Stomach (tissue), 4 donors: ENCODE measurements around the gene FAM107B.

Experiments
- POLR2A ChIP-seq, 4 donors: fragments of 450-650 bp; IDR thresholded peaks; one replicate each; pipeline ENCODE4 v1.6.1; 2016; ENCODE audit warnings: antibody characterized with exemption in 4 of 4, control low read depth in 2 of 4, mild to moderate bottlenecking in 1 of 4, moderate library complexity in 1 of 4
- POLR2AphosphoS5 ChIP-seq, 3 donors: sonication (generic); formaldehyde crosslinking; IDR thresholded peaks; one replicate each; pipeline ENCODE4 v1.6.1; 2016; ENCODE audit warnings: antibody characterized with exemption in 3 of 3
- TF ChIP-seq, protein P1 (sequence below), 7 experiments: fragments of 450-650 bp in 4 of 7; fragments of 200-600 bp in 3 of 7; sonication (generic) in 3 of 7; IDR thresholded peaks; one replicate each; pipeline ENCODE4 v1.5.1; 2016 to 2019; ENCODE audit warnings: antibody characterized with exemption in 7 of 7, control low read depth in 2 of 7, mild to moderate bottlenecking in 1 of 7

DNA sequence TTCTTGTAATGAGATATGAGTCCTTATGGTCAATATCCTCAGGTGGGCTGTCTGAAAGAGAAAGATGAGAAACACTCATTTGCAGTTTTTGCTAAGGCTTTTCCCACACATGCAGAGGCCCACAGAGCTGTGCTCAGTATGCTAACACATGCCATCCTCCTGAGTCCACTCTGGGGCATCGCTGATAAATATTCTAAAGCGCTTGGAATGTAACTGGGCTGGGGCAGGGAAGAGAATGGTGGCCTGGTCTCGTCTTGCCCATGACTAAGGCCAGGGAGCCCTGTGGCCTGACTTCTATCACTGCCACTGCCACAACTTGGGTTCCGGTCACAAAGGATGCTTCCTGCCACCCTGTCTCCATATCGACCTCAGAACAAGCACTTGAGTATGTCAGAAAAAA lies 244.2 kb downstream of the FAM107B start:
- TF ChIP-seq, protein P1, sequence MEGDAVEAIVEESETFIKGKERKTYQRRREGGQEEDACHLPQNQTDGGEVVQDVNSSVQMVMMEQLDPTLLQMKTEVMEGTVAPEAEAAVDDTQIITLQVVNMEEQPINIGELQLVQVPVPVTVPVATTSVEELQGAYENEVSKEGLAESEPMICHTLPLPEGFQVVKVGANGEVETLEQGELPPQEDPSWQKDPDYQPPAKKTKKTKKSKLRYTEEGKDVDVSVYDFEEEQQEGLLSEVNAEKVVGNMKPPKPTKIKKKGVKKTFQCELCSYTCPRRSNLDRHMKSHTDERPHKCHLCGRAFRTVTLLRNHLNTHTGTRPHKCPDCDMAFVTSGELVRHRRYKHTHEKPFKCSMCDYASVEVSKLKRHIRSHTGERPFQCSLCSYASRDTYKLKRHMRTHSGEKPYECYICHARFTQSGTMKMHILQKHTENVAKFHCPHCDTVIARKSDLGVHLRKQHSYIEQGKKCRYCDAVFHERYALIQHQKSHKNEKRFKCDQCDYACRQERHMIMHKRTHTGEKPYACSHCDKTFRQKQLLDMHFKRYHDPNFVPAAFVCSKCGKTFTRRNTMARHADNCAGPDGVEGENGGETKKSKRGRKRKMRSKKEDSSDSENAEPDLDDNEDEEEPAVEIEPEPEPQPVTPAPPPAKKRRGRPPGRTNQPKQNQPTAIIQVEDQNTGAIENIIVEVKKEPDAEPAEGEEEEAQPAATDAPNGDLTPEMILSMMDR (IDR thresholded peaks at IDR 0.05): no peak
- no peak for TF ChIP-seq POLR2AphosphoS5 (IDR thresholded peaks at IDR 0.05)
- no peak for TF ChIP-seq POLR2A (IDR thresholded peaks at IDR 0.05)
